ENCODE data around the gene CD24.

DNA sequence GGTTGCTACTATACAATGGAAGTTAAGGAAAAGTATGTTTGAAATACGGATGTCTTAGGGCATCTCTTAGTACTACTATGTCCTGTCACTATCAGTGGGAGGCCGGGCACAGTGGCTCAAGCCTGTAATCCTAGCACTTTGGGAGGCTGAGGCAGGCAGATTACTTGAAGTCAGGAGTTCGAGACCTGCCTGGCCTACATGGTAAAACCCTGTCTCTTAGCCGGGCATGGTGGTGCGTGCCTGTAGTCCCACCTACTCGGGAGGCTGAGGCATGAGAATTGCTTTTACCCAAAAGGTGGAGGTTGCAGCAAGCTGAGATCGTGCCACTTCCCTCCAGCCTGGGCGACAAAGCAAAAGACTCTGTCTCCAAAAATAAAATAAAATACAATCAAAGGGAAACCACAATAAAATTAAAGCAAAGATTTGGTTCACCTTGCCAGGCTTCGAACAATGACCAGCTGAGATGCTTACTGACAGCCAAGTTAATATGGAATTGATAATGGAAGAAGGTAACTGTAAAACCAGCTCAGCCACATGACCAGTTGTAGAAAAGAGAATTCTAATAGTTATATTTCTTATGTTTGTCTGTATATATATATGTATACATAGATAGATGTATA, 6.5 kb downstream of the CD24 start:
- no peak for TF ChIP-seq POLR2A (IDR thresholded peaks at IDR 0.05)
- no peak for TF ChIP-seq CTCF (IDR thresholded peaks at IDR 0.05)

Data from esophagus squamous epithelium (tissue), 4 donors.